Stomach smooth muscle (tissue), 2 donors: Measurements from ENCODE around the gene PIK3R6.
"Not testable (repeated sequence)": the region's sequence is repeated elsewhere in the genome, so short reads cannot be mapped to it uniquely, and the experiment has no call there.

Source experiments
- H3K27ac ChIP-seq: one replicate; pipeline ENCODE4 v1.7.0; 2013; ENCODE audit warnings: mild to moderate bottlenecking, low read length, inconsistent platforms
- H3K27me3 ChIP-seq, 2 donors: one replicate each; pipeline ENCODE4 v1.7.0; 2013; ENCODE audit warnings: low read length in 2 of 2; ENCODE audit not compliant: insufficient read depth in 2 of 2, control insufficient read depth in 1 of 2
- H3K36me3 ChIP-seq, 2 donors: one replicate each; pipeline ENCODE4 v1.7.0; 2013; ENCODE audit warnings: low read length in 2 of 2; ENCODE audit not compliant: control insufficient read depth in 2 of 2, insufficient read depth in 2 of 2
- H3K4me1 ChIP-seq: one replicate; pipeline ENCODE4 v1.7.0; 2013; ENCODE audit warnings: low read length; ENCODE audit not compliant: control insufficient read depth, insufficient read depth
- H3K4me3 ChIP-seq, 2 donors: one replicate each; pipeline ENCODE4 v1.7.0; 2013; ENCODE audit warnings: low read length in 2 of 2
- H3K9ac ChIP-seq, 2 donors: one replicate each; pipeline ENCODE4 v1.7.0; 2013; ENCODE audit warnings: low read length in 2 of 2, mild to moderate bottlenecking in 1 of 2
- H3K9me3 ChIP-seq, 2 donors: one replicate each; pipeline ENCODE4 v1.7.0; 2013; ENCODE audit warnings: low read length in 2 of 2; ENCODE audit not compliant: control insufficient read depth in 2 of 2
- donor health status: healthy.
- donor health status: Pancreatic carcinoma.

PIK3R6 gene

DNA sequence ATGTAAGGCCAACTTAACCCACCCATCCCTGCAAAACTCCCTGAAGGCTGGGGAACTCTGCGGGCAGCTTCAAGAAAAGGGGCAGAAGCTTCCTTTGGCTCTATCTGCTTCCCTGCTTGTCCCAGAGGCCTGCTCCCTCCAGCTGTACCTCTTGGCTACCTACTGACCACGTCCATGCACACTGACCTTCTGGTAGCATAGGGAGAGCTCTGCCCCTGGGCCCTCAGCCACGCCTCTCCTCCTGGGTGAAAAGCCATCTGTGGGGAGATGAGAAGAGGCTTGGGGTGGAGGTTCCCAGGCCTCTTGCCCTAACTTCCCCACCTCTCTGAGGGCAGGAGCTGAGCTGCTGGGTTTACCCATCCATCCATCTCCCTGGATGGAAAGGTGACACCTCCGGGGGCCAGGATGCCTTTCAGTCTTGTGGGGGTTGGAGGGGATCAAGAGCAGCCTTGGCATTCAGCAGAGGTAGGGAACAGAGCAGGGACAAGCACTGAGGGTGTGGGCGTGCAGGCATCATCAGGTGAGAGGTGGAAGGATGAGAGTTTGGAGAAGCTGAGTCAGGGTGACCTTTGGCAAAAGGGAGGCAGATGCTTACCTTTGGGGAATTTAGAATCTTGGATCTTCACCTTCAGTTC, 45.0 kb downstream of the PIK3R6 start:
- Histone ChIP-seq H3K9ac (no peak overlapping the region), H3K27ac (no peak overlapping the region), H3K4me3 (no peak overlapping the region), H3K27me3 (peaks cover 0 to 22% of the 10 kb centered on the region in 2 donors), H3K36me3 (no peaks in the 10 kb centered on the region), H3K4me1 (no peaks in the 10 kb centered on the region), H3K9me3 (peaks cover 2 to 3% of the 10 kb centered on the region in 2 donors)

DNA sequence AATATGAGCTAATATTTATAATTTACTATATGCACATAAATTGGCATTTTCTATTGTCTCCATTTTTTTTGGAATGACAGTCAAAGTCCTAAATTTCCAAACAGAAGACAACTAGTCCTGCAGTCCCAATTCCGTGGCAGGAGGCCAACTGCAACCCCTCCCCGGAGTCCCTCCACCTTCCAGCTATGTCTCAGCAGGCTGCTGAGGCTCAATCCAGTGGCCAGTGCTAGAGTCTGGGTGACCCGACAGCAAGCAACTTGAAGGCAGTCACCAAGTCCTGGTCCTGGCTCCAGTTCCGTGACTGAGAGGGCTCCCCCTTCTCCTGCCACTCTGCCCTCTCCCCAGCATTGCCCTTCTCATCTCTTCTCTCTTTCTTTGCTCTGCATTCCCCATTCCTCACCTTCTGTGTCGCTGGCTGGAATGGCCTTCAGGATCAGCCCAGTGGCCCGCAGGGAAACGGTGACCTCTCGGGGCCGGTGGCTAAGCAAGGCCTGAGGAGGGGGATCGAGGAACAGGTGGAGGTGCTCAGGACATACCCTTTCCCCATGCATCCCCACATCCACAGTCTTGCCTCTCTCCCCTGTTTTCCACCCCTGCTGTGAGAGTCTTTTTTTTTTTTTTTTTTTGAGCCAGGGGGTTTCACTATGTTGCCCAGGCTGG, 45.9 kb downstream of the PIK3R6 start:
- H3K36me3 ChIP-seq = no peaks in the 10 kb centered on the region
- no peak overlapping the region for H3K4me3 ChIP-seq
- no peaks in the 10 kb centered on the region for H3K4me1 ChIP-seq
- peaks cover 2 to 3% of the 10 kb centered on the region in 2 donors for H3K9me3 ChIP-seq
- peaks cover 0 to 18% of the 10 kb centered on the region in 2 donors for H3K27me3 ChIP-seq
- no peak overlapping the region for H3K27ac ChIP-seq
- H3K9ac ChIP-seq = no peak overlapping the region

DNA sequence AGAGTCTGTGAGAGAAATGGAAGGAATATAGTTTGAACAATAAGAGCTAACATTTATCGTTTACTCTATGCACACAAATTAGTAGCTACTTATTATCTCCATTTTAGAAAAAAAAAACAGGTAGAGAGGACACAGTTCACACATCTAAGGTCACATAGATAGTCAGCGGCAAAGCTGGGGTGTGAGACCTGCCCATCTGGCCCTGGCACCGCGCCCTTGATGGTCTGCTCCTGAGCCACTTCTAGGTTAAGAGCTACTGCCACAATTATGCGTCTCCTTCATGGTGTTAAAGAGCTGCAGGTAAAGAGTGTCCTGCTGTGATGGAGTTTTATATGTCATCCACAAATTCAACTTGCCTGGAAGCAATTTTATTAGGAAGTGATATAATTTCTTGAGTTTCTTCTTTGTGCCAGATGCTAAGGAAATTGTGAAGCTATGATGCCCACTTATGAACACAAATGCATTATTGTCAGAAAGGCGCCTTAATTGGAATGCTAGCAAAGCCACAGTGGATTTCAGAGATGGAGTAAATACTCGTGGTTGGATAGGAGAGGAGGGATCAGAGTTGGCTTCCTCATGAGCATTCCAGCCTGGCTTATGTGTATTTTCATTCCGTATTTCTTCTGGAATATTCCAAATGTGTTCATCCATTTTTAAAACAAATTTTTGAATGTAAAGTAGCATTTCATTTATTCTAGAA, 47.0 kb downstream of the PIK3R6 start:
- Histone ChIP-seq H3K4me1 (no peaks in the 10 kb centered on the region), H3K9me3 (peaks cover 2 to 3% of the 10 kb centered on the region in 2 donors), H3K36me3 (no peaks in the 10 kb centered on the region), H3K4me3 (no peak overlapping the region), H3K27ac (no peak overlapping the region), H3K9ac (no peak overlapping the region), H3K27me3 (peaks cover 0 to 18% of the 10 kb centered on the region in 2 donors)

- no peak overlapping the region for H3K9ac ChIP-seq
- H3K27ac ChIP-seq = no peak overlapping the region
- H3K27me3 ChIP-seq = peaks cover 0 to 20% of the 10 kb centered on the region in 2 donors
- no peak overlapping the region for H3K4me3 ChIP-seq
- H3K9me3 ChIP-seq = peaks cover 0 to 2% of the 10 kb centered on the region in 2 donors
- no peaks in the 10 kb centered on the region for H3K36me3 ChIP-seq
- H3K4me1 ChIP-seq = no peaks in the 10 kb centered on the region
These were observed 48.7 kb downstream of the PIK3R6 start for GRCh38 chr17:8818654-8819330.

DNA sequence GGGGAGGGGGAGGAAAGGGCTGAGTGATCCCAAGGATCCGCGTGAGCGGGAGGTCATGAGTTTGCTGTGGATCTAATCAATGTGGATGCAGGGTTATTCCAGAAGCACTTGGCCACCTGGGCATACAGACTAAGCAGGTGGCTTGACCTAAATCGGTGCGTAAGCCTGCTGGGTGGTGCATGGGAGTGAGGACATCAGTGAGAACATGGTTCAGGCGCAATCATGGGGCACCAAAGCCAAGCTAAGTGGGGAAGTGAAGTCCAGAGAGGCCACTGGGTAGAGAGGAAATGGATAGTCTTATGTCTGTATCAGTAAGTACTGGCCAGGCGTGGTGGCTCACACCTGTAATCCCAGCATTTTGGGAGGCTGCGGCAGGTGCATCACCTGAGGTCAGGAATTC, 49.4 kb downstream of the PIK3R6 start:
- Histone ChIP-seq H3K9me3 (peaks cover 0 to 2% of the 10 kb centered on the region in 2 donors), H3K36me3 (no peaks in the 10 kb centered on the region), H3K4me1 (no peaks in the 10 kb centered on the region), H3K27me3 (peaks cover 0 to 18% of the 10 kb centered on the region in 2 donors), H3K9ac (no peak overlapping the region), H3K27ac (no peak overlapping the region), H3K4me3 (no peak overlapping the region)

- no peaks in the 10 kb centered on the region for H3K4me1 ChIP-seq
- H3K27ac ChIP-seq = no peak overlapping the region
- no peaks in the 10 kb centered on the region for H3K36me3 ChIP-seq
- H3K9me3 ChIP-seq = peaks cover 0 to 6% of the 10 kb centered on the region in 2 donors
- H3K4me3 ChIP-seq = no peak overlapping the region
- H3K27me3 ChIP-seq = peaks cover 5% of the 10 kb centered on the region in 2 donors
- H3K9ac ChIP-seq = no peak overlapping the region
These were observed 60.4 kb downstream of the PIK3R6 start for GRCh38 chr17:8806926-8807550.

GRCh38 chr17:8806253-8806925, 61.1 kb downstream of the PIK3R6 start:
- peaks cover 5 to 6% of the 10 kb centered on the region in 2 donors for H3K27me3 ChIP-seq
- no peak overlapping the region for H3K9ac ChIP-seq
- no peak overlapping the region for H3K4me3 ChIP-seq
- H3K9me3 ChIP-seq = peaks cover 0 to 6% of the 10 kb centered on the region in 2 donors
- no peak overlapping the region for H3K27ac ChIP-seq
- H3K4me1 ChIP-seq = no peaks in the 10 kb centered on the region
- H3K36me3 ChIP-seq = no peaks in the 10 kb centered on the region

DNA sequence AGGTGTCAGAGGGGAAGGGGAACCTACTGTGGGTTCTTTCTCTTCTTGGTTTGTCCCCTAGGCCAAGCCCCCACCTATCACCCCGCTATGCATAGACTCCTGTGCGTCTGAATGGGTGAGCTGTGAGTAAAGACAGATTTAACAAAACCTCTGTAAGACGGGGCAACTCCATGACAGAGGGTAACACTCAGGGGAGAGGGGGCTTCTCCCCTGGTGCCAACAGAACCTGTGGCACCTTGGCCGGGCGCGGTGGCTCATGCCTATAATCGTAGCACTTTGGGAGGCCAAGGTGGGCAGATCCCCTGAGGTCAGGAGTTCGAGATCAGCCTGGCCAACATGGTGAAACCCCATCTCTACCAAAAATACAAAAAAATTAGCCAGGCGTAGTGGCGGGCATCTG, 62.1 kb downstream of the PIK3R6 start:
- not testable (repeated sequence) for H3K9ac ChIP-seq, H3K27ac ChIP-seq, H3K9me3 ChIP-seq, H3K36me3 ChIP-seq, H3K4me3 ChIP-seq, H3K4me1 ChIP-seq
- peaks cover 4 to 12% of the 10 kb centered on the region in 2 donors for H3K27me3 ChIP-seq

- no peaks in the 10 kb centered on the region for H3K9me3 ChIP-seq
These were observed 63.7 kb downstream of the PIK3R6 start for GRCh38 chr17:8803531-8804420.

More at GRCh38 chr17:8803531-8804420, 63.7 kb downstream of the PIK3R6 start:
- Histone ChIP-seq H3K27ac (no peak overlapping the region), H3K4me1 (no peaks in the 10 kb centered on the region), H3K27me3 (peaks cover 6 to 21% of the 10 kb centered on the region in 2 donors), H3K9ac (no peak overlapping the region), H3K4me3 (no peak overlapping the region), H3K36me3 (no peaks in the 10 kb centered on the region)
